ENCODE results near the gene STK32B. TPM values are rescaled to one million over a fixed set of nuclear protein-coding genes. Genes with fewer than 3 reads are reported as not detected.

Gene STK32B
- total RNA-seq, 1 experiment from 2014 or later: not detected

DNA sequence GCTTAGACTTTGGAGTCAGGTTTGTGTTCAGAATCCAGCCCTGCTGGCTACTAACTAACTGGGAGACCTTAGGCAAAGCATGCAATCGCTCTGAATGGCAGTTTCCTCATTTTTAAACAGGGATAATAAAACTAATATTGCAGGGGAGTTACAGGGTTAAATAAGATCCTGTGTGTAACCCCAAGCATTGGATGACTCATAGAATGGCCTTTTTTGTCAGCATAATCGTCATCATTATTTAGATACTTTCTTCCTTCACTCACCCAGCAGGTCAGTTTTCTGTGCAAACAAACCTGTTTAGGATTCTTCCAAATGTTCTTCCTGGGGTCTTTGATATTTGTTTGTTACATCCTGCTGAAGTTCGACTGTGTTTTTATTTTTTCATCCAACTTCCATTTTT is 448.9 kb downstream of the STK32B start:
- no peaks in the 10 kb centered on the region for H3K27me3 Mint-ChIP-seq (ENCODE audit: unreplicated experiment)
- CTCF ChIA-PET: no interaction called here
- no peak overlapping the region for H3K27ac Mint-ChIP-seq (ENCODE audit: unreplicated experiment)
- no peak overlapping the region for H3K4me3 Mint-ChIP-seq (ENCODE audit: low read depth, unreplicated experiment)
- no peak for DNase-seq
- TF ChIP-seq, protein P1, sequence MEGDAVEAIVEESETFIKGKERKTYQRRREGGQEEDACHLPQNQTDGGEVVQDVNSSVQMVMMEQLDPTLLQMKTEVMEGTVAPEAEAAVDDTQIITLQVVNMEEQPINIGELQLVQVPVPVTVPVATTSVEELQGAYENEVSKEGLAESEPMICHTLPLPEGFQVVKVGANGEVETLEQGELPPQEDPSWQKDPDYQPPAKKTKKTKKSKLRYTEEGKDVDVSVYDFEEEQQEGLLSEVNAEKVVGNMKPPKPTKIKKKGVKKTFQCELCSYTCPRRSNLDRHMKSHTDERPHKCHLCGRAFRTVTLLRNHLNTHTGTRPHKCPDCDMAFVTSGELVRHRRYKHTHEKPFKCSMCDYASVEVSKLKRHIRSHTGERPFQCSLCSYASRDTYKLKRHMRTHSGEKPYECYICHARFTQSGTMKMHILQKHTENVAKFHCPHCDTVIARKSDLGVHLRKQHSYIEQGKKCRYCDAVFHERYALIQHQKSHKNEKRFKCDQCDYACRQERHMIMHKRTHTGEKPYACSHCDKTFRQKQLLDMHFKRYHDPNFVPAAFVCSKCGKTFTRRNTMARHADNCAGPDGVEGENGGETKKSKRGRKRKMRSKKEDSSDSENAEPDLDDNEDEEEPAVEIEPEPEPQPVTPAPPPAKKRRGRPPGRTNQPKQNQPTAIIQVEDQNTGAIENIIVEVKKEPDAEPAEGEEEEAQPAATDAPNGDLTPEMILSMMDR (IDR thresholded peaks at IDR 0.05; ENCODE audit: unreplicated experiment): no peak
- no peaks in the 10 kb centered on the region for H3K36me3 Mint-ChIP-seq (ENCODE audit: insufficient read depth, unreplicated experiment)
- H3K4me1 Mint-ChIP-seq (ENCODE audit: low read depth, unreplicated experiment): no peaks in the 10 kb centered on the region
- no TSS peak for BruUV-seq (replicated peaks)
- H3K9me3 Mint-ChIP-seq (ENCODE audit: low read depth, unreplicated experiment): peaks cover 11% of the 10 kb centered on the region
- intact Hi-C loops (cut with micrococcal nuclease; ENCODE audit: unreplicated experiment): no loop called here

DNA sequence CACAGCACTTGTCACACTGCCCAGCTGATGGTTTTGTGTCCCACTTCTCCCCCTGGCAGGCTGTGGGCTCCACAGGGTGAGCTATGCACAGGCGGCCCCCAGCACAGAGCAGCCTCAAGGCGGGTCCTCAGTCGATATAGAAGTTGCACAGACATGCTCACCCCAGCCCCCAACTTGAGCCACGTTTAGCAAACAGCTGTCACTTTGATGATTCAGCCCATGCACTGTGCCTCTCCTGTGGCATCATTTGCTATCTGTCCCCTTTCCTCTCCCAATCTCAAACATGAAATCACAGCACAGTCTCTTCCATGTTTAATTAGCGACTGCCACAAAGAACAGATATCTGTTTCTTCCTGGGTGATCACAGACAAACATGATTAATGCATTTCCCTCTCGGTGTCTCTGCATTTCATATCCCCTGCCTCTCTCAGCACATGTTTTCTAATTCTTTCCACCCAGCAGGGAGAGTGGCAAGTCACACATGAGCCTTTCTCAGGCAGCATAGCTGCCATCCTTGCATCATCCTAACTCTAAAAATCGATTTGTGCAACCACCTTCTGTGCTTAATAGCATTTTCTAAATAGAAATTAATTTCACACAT is 452.2 kb downstream of the STK32B start:
- Mint-ChIP-seq H3K36me3 (ENCODE audit: insufficient read depth, unreplicated experiment) (no peaks in the 10 kb centered on the region), H3K27ac (ENCODE audit: unreplicated experiment) (no peak overlapping the region)
- TF ChIP-seq, protein P1 (IDR thresholded peaks at IDR 0.05; ENCODE audit: unreplicated experiment): no peak

DNA sequence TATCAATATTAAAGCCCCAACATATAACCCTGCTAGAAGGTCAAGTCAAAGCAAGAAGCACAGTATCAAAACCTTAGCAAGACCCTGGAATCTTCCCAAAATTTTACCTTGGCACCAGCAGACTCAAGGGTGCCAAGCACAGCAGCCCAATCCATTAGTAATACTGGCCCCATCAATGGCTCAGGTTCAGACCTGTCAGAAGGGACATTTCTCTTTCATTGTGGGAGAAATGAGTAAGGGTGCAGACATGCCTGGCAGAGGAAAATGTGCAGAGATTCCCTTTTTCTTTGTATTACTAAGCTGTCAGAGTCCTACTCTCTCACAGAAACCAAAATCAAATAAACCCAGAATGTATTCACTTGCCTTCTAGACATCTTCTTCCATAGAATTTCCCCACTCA is 453.2 kb downstream of the STK32B start:
- H3K27ac Mint-ChIP-seq (ENCODE audit: unreplicated experiment): no peak overlapping the region
- BruUV-seq (replicated peaks): no TSS peak
- no peaks in the 10 kb centered on the region for H3K27me3 Mint-ChIP-seq (ENCODE audit: unreplicated experiment)
- H3K4me3 Mint-ChIP-seq (ENCODE audit: low read depth, unreplicated experiment): no peak overlapping the region
- H3K4me1 Mint-ChIP-seq (ENCODE audit: low read depth, unreplicated experiment): no peaks in the 10 kb centered on the region
- no peak for DNase-seq
- CTCF ChIA-PET: interaction anchor here (0.6 kb wide), 1 partner anchor 211 kb away, joined by 3 read pairs; no protein-coding TSS in a partner anchor
- TF ChIP-seq, protein P1 (IDR thresholded peaks at IDR 0.05; ENCODE audit: unreplicated experiment): no peak
- H3K9me3 Mint-ChIP-seq (ENCODE audit: low read depth, unreplicated experiment): peaks cover 12% of the 10 kb centered on the region
- intact Hi-C loops (cut with micrococcal nuclease; ENCODE audit: unreplicated experiment): no loop called here
- H3K36me3 Mint-ChIP-seq (ENCODE audit: insufficient read depth, unreplicated experiment): no peaks in the 10 kb centered on the region

More for the DNA sequence above, 452.2 kb downstream of the STK32B start:
- no peak for DNase-seq
- no peaks in the 10 kb centered on the region for H3K4me1 Mint-ChIP-seq (ENCODE audit: low read depth, unreplicated experiment)
- intact Hi-C loops (cut with micrococcal nuclease; ENCODE audit: unreplicated experiment): no loop called here
- CTCF ChIA-PET: no interaction called here
- no peaks in the 10 kb centered on the region for H3K27me3 Mint-ChIP-seq (ENCODE audit: unreplicated experiment)
- no TSS peak for BruUV-seq (replicated peaks)
- H3K9me3 Mint-ChIP-seq (ENCODE audit: low read depth, unreplicated experiment): peaks cover 10% of the 10 kb centered on the region
- H3K4me3 Mint-ChIP-seq (ENCODE audit: low read depth, unreplicated experiment): no peak overlapping the region

DNA sequence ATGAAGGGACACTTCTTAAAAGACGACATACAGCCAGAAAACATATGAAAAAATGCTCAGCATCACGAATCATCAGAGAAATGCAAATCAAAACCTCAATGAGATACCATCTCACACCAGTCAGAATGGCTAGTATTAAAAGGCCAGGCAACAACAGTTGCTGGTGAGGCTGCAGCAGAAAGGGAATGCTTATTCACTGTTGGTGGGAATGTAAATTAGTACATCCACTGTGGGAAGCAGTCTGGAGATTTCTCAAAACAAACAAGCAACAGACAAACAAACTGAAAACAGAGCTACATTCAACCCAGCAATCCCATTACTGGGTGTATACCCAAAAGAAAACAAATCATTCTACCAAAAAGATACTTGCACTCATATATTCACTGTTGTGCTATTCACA is 459.2 kb downstream of the STK32B start:
- no peak overlapping the region for H3K4me3 Mint-ChIP-seq (ENCODE audit: low read depth, unreplicated experiment)
- intact Hi-C loops (cut with micrococcal nuclease; ENCODE audit: unreplicated experiment): no loop called here
- CTCF ChIA-PET: no interaction called here
- no peaks in the 10 kb centered on the region for H3K27me3 Mint-ChIP-seq (ENCODE audit: unreplicated experiment)
- H3K9me3 Mint-ChIP-seq (ENCODE audit: low read depth, unreplicated experiment): peaks cover 7% of the 10 kb centered on the region
- TF ChIP-seq, protein P1 (IDR thresholded peaks at IDR 0.05; ENCODE audit: unreplicated experiment): no peak
- no peak for DNase-seq
- H3K27ac Mint-ChIP-seq (ENCODE audit: unreplicated experiment): no peak overlapping the region
- no peaks in the 10 kb centered on the region for H3K36me3 Mint-ChIP-seq (ENCODE audit: insufficient read depth, unreplicated experiment)
- H3K4me1 Mint-ChIP-seq (ENCODE audit: low read depth, unreplicated experiment): no peaks in the 10 kb centered on the region
- BruUV-seq (replicated peaks): no TSS peak
